PC-9 (cell line): ENCODE measurements around the gene PEX7.

Experiments used
- CTCF ChIP-seq: fragments of 200-600 bp; sonication (generic); conservative IDR thresholded peaks from 2 replicates; pipeline ENCODE4 v1.6.1; 2017; ENCODE audit warnings: mixed run types, antibody characterized with exemption, mild to moderate bottlenecking, moderate library complexity
- EZH2 ChIP-seq: fragments of 200-600 bp; sonication (generic); IDR thresholded peaks from 2 replicates; pipeline ENCODE4 v1.8.0; 2017; ENCODE audit warnings: antibody characterized with exemption, low read depth

- TF ChIP-seq CTCF, result no peak
- TF ChIP-seq EZH2, result no peak
Measured at GRCh38 chr6:136960781-136961180, 138.4 kb downstream of the PEX7 start.
